Colon (tissue), 2 donors: Measurements from ENCODE around the gene PKDCC.

Source experiments
- FAIRE-seq: peaks from 2 replicates; lab custom pipeline; 2012; peaks lifted over from hg19 to GRCh38; lab: Jason Lieb, UNC
- donor health status: control.
- donor health status: control.

Gene PKDCC

DNA sequence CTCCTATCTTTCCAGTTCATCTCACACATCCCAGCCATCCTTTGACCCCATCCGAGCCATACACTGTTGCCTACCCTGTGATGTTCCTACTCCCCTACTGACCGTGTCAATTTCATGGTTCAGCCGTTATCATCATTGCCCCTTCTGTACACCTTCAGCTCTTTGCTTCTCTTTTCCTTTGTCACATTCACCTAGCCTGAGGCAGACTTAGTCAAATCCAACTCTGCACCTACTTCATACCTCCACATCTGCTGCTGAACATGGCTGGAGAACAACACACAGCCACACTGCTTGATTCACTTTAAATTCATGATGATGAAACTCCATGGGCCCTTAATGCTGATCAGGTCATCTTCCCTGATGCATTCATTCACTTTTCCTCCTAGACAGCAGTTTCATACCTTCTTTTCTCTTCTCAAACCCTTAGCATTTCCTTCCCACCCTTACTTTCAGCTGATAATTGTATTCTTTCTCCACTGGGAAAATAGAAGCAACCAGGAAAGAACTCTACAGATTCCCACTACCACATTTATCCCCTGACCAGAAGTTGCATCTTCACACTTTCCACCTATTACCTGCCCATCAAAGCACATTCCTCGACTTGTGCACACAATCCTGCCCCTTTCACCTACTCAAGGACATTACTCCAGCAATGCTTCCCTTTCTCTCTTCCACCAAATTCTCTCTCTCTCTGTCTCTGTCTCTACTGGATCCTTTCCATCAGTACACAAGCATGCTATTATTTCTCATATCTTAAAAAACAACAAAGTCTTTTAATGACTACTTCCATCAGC is 59.6 kb downstream of the PKDCC start:
- FAIRE-seq = no peak
